Caki2 (cell line): ENCODE data around the gene VSTM2L. TPM values are rescaled to one million over a fixed set of nuclear protein-coding genes. Genes with fewer than 3 reads are reported as not detected.

Experiments used
- DNase-seq: peaks from one replicate; pipeline ENCODE4 v3.0.0-alpha.2; 2015; ENCODE audit warnings: low read depth
- in situ Hi-C: cut with HindIII; loops from 2 replicates; pipeline ENCODE4 v1.10.0; 2016; ENCODE audit warnings: low sequenced_read_pairs, low pct_unique_long_range_greater_than_20kb, mixed read lengths
- total RNA-seq: library from RNA; depleted of rRNA; stranded (reverse); fragments of >200 nt; shearing (Covaris generic); gene quantifications from 2 replicates; pipeline ENCODE4 v1.2.3, GENCODE V29; 2014; ENCODE audit warnings: low replicate concordance

The VSTM2L gene
- total RNA-seq, 1 experiment from 2014 or later: not detected

GRCh38 chr20:37913567-37914366 is 10.8 kb downstream of the VSTM2L start:
- in situ Hi-C loops: no loop called here
- DNase-seq: no peak

- in situ Hi-C loops: no loop called here
Measured at GRCh38 chr20:37914367-37914671, 11.4 kb downstream of the VSTM2L start.

GRCh38 chr20:37914672-37915433 is 11.9 kb downstream of the VSTM2L start:
- in situ Hi-C loops: no loop called here
- DNase-seq: no peak

More at GRCh38 chr20:37914367-37914671, 11.4 kb downstream of the VSTM2L start:
- no peak for DNase-seq

GRCh38 chr20:37915434-37915787 is 12.5 kb downstream of the VSTM2L start:
- DNase-seq: no peak
- in situ Hi-C loops: no loop called here

- no peak for DNase-seq
- in situ Hi-C loops: no loop called here
Measured at GRCh38 chr20:37915800-37916570, 13.1 kb downstream of the VSTM2L start.

- in situ Hi-C loops: no loop called here
- DNase-seq: no peak
Measured at GRCh38 chr20:37917461-37917860, 14.5 kb downstream of the VSTM2L start.

- in situ Hi-C loops: no loop called here
- DNase-seq: no peak
Measured at GRCh38 chr20:37918035-37918434, 15.1 kb downstream of the VSTM2L start.

- no peak for DNase-seq
- in situ Hi-C loops: no loop called here
Measured at GRCh38 chr20:37919389-37920040, 16.6 kb downstream of the VSTM2L start.

- DNase-seq: no peak
- in situ Hi-C loops: no loop called here
Measured at GRCh38 chr20:37920270-37920669, 17.3 kb downstream of the VSTM2L start.

GRCh38 chr20:37920679-37921322 is 17.9 kb downstream of the VSTM2L start:
- no peak for DNase-seq
- in situ Hi-C loops: no loop called here

GRCh38 chr20:37921341-37921929 is 18.5 kb downstream of the VSTM2L start:
- in situ Hi-C loops: no loop called here
- DNase-seq: no peak

- no peak for DNase-seq
- in situ Hi-C loops: no loop called here
Measured at GRCh38 chr20:37922016-37922415, 19.1 kb downstream of the VSTM2L start.

- in situ Hi-C loops: no loop called here
- DNase-seq: no peak
Measured at GRCh38 chr20:37925265-37926165, 22.6 kb downstream of the VSTM2L start.

GRCh38 chr20:37926612-37927011 is 23.7 kb downstream of the VSTM2L start:
- in situ Hi-C loops: no loop called here
- DNase-seq: no peak

- in situ Hi-C loops: no loop called here
- no peak for DNase-seq
Measured at GRCh38 chr20:37927410-37928095, 24.6 kb downstream of the VSTM2L start.

- in situ Hi-C loops: no loop called here
- DNase-seq: no peak
Measured at GRCh38 chr20:37928996-37929682, 26.2 kb downstream of the VSTM2L start.
